NCI-H510A (cell line): ENCODE measurements around the gene SKA3.

Experiments
- DNase-seq: peaks from one replicate; lab custom pipeline; 2025; lab: John Stamatoyannopoulos, UW

The SKA3 gene

GRCh38 chr13:21115231-21115630 is 61.1 kb downstream of the SKA3 start:
- no peak for DNase-seq

- no peak for DNase-seq
These were observed 64.8 kb downstream of the SKA3 start for GRCh38 chr13:21111546-21111945.

GRCh38 chr13:21109168-21109567 is 67.2 kb downstream of the SKA3 start:
- DNase-seq = no peak

GRCh38 chr13:21106089-21106488 is 70.3 kb downstream of the SKA3 start:
- no peak for DNase-seq

- DNase-seq = no peak
These were observed 71.9 kb downstream of the SKA3 start for GRCh38 chr13:21104199-21105019.
